Amniotic stem cell (primary cell): ENCODE measurements around the gene CBFA2T3.
"Not testable (repeated sequence)": the region's sequence is repeated elsewhere in the genome, so short reads cannot be mapped to it uniquely, and the experiment has no call there.

ENCODE experiments used
- DNase-seq: peaks from one replicate; lab custom pipeline; 2025; lab: John Stamatoyannopoulos, UW

Gene CBFA2T3

GRCh38 chr16:89012622-89012995 lies 35.6 kb upstream of the CBFA2T3 start:
- no peak for DNase-seq

GRCh38 chr16:89011909-89012621 lies 35.1 kb upstream of the CBFA2T3 start:
- DNase-seq: no peak

GRCh38 chr16:89010210-89010925 lies 33.4 kb upstream of the CBFA2T3 start:
- DNase-seq: no peak

- no peak for DNase-seq
Observed at GRCh38 chr16:89009343-89010209, 32.6 kb upstream of the CBFA2T3 start.

- DNase-seq: not testable (repeated sequence)
Observed at GRCh38 chr16:89008796-89009195, 31.8 kb upstream of the CBFA2T3 start.

- no peak for DNase-seq
Observed at GRCh38 chr16:89007371-89008249, 30.6 kb upstream of the CBFA2T3 start.

- DNase-seq: no peak
Observed at GRCh38 chr16:89006036-89006752, 29.2 kb upstream of the CBFA2T3 start.

GRCh38 chr16:89005201-89006035 lies 28.4 kb upstream of the CBFA2T3 start:
- no peak for DNase-seq

- no peak for DNase-seq
Observed at GRCh38 chr16:89004209-89004831, 27.3 kb upstream of the CBFA2T3 start.

GRCh38 chr16:89003831-89004208 lies 26.8 kb upstream of the CBFA2T3 start:
- no peak for DNase-seq

GRCh38 chr16:89002851-89003830 lies 26.1 kb upstream of the CBFA2T3 start:
- DNase-seq: no peak

GRCh38 chr16:89002081-89002480 lies 25.1 kb upstream of the CBFA2T3 start:
- not testable (repeated sequence) for DNase-seq

- no peak for DNase-seq
Observed at GRCh38 chr16:89001117-89002027, 24.4 kb upstream of the CBFA2T3 start.

GRCh38 chr16:89000207-89000959 lies 23.4 kb upstream of the CBFA2T3 start:
- DNase-seq: no peak

GRCh38 chr16:88999457-89000206 lies 22.6 kb upstream of the CBFA2T3 start:
- no peak for DNase-seq
